ENCODE results near the gene SMPD1.
A peak's percentile ranks its signal among the peaks of the same experiment; 100 is the strongest.
"Not testable (repeated sequence)": the region's sequence is repeated elsewhere in the genome, so short reads cannot be mapped to it uniquely, and the experiment has no call there.

The SMPD1 gene

GRCh38 chr11:6390718-6391469 lies 620 bp downstream of the SMPD1 start:
- DNase-seq, result no peak

DNA sequence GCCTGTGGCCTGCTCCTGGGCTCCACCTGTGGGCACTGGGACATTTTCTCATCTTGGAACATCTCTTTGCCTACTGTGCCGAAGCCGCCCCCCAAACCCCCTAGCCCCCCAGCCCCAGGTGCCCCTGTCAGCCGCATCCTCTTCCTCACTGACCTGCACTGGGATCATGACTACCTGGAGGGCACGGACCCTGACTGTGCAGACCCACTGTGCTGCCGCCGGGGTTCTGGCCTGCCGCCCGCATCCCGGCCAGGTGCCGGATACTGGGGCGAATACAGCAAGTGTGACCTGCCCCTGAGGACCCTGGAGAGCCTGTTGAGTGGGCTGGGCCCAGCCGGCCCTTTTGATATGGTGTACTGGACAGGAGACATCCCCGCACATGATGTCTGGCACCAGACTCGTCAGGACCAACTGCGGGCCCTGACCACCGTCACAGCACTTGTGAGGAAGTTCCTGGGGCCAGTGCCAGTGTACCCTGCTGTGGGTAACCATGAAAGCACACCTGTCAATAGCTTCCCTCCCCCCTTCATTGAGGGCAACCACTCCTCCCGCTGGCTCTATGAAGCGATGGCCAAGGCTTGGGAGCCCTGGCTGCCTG lies 1.4 kb downstream of the SMPD1 start:
- no peak for DNase-seq

DNA sequence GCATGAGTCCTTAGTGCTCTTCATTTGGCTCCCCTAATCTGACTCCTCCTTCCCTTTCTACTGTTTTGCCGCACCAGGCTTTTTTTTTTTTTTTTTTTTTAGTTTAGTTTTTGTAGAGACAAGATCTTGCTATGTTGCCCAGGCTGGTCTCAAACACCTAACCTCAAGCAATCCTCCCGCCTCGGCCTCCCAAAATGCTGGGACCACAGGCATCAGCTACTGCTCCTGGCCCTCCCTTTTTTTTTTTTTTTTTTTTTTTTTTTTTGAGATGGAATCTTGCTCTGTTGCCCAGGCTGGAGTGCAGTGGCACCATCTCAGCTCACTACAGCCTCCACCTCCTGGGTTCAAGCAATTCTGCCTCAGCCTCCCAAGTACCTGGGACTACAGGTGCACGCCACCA lies 2.0 kb downstream of the SMPD1 start:
- DNase-seq, result not testable (repeated sequence)

GRCh38 chr11:6393989-6394670 lies 3.9 kb downstream of the SMPD1 start:
- no peak for DNase-seq

- no peak for DNase-seq
Observed at GRCh38 chr11:6395470-6396060, 5.3 kb downstream of the SMPD1 start.

DNA sequence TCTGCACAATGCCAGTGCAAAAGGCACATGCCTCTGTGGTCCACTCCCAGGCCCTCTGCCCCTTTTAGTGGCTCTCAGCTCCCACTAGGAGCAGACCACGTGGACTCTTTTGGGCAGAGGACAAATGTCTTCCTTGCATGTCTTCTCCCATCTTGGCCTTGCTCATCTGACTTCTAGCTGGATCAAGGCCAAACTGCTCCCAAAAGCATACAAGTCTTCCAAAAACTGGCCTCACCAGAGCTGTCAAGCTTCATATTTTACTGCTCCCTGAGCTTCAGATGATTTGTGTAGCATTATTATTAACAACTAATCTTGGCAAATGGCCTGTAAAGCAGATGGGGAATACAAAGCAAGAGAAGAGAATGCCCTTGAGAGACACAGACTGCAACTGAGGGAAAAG lies 6.9 kb downstream of the SMPD1 start:
- DNase-seq, result no peak

GRCh38 chr11:6397636-6398035 lies 7.4 kb downstream of the SMPD1 start:
- no peak for DNase-seq

- DNase-seq, result no peak
Observed at GRCh38 chr11:6400431-6401345, 10.4 kb downstream of the SMPD1 start.

DNA sequence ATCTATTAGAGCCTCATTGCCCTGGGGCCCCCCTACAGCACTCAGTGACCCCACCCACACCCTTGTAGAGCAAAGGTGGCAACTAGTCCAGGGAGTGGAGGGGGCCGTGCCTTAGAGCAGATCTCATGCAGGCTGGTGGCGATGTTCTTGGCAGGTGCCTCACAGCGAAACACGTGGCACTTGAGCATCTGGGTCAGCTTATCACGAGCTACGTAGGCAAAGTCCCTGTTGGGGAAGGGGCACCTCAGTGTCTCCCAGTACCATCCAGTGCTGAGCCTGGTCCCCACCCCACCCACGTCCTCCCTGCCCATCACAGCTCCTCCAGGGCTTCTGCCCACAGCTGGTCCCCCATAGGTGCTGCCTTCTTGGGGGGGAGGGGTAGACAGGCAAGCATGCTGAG lies 11.2 kb downstream of the SMPD1 start:
- DNase-seq, result no peak

GRCh38 chr11:6402061-6402470 lies 11.8 kb downstream of the SMPD1 start:
- DNase-seq, result no peak

DNA sequence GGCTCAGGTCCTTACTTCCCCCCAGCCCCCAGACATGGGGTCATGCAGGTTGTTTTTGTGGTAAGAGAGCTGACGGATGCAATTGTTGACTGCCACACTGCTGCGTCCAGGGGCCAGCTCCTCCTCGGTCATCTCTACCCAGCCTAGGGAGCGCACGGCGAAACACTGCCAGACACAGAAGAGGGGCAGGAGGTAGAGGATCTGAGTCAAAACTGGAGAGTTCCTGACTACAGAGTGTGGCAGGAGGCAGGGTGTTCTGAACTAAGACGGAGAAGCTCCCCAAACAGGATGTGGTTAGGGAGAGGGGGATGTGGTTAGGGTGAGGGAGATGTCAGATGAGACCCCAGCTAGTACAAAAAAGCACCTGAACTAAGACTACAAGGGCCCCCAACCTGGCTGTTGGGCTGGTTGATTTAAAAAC lies 12.3 kb downstream of the SMPD1 start:
- DNase-seq, result peak; percentile 82

GRCh38 chr11:6403539-6403938 lies 13.3 kb downstream of the SMPD1 start:
- no peak for DNase-seq

GRCh38 chr11:6404342-6405051 lies 14.2 kb downstream of the SMPD1 start:
- no peak for DNase-seq

- no peak for DNase-seq
Observed at GRCh38 chr11:6405052-6405667, 14.9 kb downstream of the SMPD1 start.

DNA sequence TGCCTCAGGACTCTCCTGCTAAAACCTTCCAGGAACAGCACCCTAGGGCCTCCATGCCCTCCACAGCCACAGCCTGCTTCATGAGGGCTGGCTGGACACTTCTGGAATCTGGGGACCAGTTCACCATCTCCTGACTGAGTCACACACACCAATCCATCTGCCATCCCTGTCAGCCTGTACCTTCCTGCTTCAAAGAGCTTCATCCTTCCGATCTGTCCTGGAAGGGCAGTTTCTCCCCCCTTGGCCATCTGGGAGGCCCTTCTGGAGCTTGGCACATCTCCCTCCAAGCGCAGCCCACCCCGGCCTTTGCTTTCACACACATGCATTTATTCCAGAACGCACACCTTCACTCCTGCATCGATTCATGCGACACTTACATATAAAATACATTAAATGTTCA lies 15.6 kb downstream of the SMPD1 start:
- no peak for DNase-seq

- DNase-seq, result no peak
Observed at GRCh38 chr11:6406370-6406769, 16.1 kb downstream of the SMPD1 start.

GRCh38 chr11:6410695-6411430 lies 20.6 kb downstream of the SMPD1 start:
- no peak for DNase-seq

- no peak for DNase-seq
Observed at GRCh38 chr11:6411594-6412031, 21.3 kb downstream of the SMPD1 start.

GRCh38 chr11:6413791-6414201 lies 23.5 kb downstream of the SMPD1 start:
- DNase-seq, result peak; percentile 83

- DNase-seq, result no peak
Observed at GRCh38 chr11:6414874-6415328, 24.6 kb downstream of the SMPD1 start.

DNA sequence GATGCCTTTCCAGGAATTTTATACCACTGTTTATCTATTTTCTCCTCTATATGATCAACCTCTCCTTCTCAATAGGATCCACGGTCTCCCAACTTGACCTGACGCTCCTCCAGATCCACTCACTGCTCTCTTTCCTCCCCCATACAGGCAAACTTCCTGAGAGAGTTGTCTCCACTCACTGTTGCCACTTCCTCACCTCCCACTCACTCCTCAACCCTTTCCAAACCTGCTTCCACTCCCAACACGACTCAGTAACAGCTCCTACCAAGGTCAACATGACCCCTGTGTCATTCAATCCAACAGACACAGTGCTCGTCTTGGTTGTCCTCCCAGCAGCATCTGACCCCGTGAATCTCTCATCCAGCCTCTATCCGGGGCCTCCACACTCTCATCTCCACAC lies 25.5 kb downstream of the SMPD1 start:
- no peak for DNase-seq

Measured in activated effector memory CD4-positive, alpha-beta T cell treated with anti-CD3 and anti-CD28 coated beads, Interleukin-2, amount 50 U/mL, for 16 hours (primary cell).